ENCODE measurements around the gene ARSG. TPM values are rescaled to one million over a fixed set of nuclear protein-coding genes. Genes with fewer than 3 reads are reported as not detected.
"Not testable (repeated sequence)": the region's sequence is repeated elsewhere in the genome, so short reads cannot be mapped to it uniquely, and the experiment has no call there.

The ARSG gene
- polyA plus RNA-seq, 2 of the 4 experiments (the other 2 are of a cell fraction), result 0.57 to 1.7 TPM

DNA sequence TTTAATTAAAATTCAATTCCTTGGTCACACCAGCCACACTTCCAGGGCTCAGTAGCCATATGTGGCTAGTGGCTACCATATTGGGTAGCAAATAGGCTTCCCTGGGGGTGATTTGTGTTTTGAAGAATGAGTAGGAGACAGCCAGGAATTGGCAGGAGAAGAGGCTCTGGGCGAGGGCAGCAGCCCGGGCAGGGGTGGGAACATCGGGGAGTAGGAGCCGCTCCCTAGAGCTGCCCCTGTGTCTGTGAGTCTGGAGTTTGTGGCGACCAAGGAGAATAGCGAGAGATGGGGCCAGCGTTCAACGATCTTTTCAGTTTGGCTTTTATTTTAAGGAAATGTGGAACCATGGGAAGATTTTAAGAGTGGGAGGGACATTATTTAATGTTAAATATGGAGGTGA, 84.3 kb downstream of the ARSG start:
- H3K4me3 ChIP-seq, result no peak overlapping the region
- ATAC-seq (no peak), DNase-seq (ENCODE audit: low read depth in 1 of 2, low spot score in 1 of 2) (no peak), FAIRE-seq (no peak)
- H3K4me2 ChIP-seq, result no peak overlapping the region
- ChIA-PET POLR2A (no interaction called here), CTCF (interaction anchor here (0.9 to 4.6 kb wide), 2 partner anchors 23 to 112 kb away, joined by 3 to 19 read pairs; no protein-coding TSS in a partner anchor)
- no peaks in the 10 kb centered on the region for H3K9me3 ChIP-seq
- H3K4me1 ChIP-seq, result peaks cover 38% of the 10 kb centered on the region
- peak overlapping the region in 1 of 2 experiments; percentile 4; a peak in 1 of 6 replicates for H3K27ac ChIP-seq
- TF ChIP-seq KDM1A (IDR thresholded peaks at IDR 0.05; ENCODE audit: low read depth) (no peak), BCL3 (IDR thresholded peaks at IDR 0.05) (no peak), BHLHE40 (IDR thresholded peaks at IDR 0.05; ENCODE audit: low read depth, low read length) (no peak), GATA3 (IDR thresholded peaks at IDR 0.05; ENCODE audit: borderline replicate concordance) (no peak), HEYL (CRISPR knock-in tag; IDR thresholded peaks at IDR 0.05) (no peak), HDAC2 (IDR thresholded peaks at IDR 0.05) (no peak), MAFK (IDR thresholded peaks at IDR 0.05; ENCODE audit: partially characterized antibody) (no peak), CBX2 (IDR thresholded peaks at IDR 0.05; ENCODE audit: borderline replicate concordance, low read depth) (no peak), ZNF302 (CRISPR knock-in tag; IDR thresholded peaks at IDR 0.05) (no peak), EHF (CRISPR knock-in tag; IDR thresholded peaks at IDR 0.05) (no peak), KDM5A (IDR thresholded peaks at IDR 0.05) (no peak), ZFP36 (IDR thresholded peaks at IDR 0.05; ENCODE audit: borderline replicate concordance, partially characterized antibody) (no peak)
- TF ChIP-seq, protein P1, sequence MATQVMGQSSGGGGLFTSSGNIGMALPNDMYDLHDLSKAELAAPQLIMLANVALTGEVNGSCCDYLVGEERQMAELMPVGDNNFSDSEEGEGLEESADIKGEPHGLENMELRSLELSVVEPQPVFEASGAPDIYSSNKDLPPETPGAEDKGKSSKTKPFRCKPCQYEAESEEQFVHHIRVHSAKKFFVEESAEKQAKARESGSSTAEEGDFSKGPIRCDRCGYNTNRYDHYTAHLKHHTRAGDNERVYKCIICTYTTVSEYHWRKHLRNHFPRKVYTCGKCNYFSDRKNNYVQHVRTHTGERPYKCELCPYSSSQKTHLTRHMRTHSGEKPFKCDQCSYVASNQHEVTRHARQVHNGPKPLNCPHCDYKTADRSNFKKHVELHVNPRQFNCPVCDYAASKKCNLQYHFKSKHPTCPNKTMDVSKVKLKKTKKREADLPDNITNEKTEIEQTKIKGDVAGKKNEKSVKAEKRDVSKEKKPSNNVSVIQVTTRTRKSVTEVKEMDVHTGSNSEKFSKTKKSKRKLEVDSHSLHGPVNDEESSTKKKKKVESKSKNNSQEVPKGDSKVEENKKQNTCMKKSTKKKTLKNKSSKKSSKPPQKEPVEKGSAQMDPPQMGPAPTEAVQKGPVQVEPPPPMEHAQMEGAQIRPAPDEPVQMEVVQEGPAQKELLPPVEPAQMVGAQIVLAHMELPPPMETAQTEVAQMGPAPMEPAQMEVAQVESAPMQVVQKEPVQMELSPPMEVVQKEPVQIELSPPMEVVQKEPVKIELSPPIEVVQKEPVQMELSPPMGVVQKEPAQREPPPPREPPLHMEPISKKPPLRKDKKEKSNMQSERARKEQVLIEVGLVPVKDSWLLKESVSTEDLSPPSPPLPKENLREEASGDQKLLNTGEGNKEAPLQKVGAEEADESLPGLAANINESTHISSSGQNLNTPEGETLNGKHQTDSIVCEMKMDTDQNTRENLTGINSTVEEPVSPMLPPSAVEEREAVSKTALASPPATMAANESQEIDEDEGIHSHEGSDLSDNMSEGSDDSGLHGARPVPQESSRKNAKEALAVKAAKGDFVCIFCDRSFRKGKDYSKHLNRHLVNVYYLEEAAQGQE (IDR thresholded peaks at IDR 0.05), result no peak
- 90% methylated on average over 8 of the region's 8 CpGs for WGBS (ENCODE audit: missing lambda C conversion rate)

- DNase-seq (ENCODE audit: low read depth in 1 of 2, low spot score in 1 of 2); H3K9me3 ChIP-seq; FAIRE-seq; H3K4me2 ChIP-seq; POLR2A ChIA-PET; H3K4me3 ChIP-seq; ATAC-seq: not testable (repeated sequence)
- 81% methylated on average over 2 of the region's 2 CpGs for WGBS (ENCODE audit: missing lambda C conversion rate)
- Histone ChIP-seq H3K27ac (peak overlapping the region in 1 of 2 experiments; percentile 84; a peak in 2 of 6 replicates), H3K4me1 (peaks cover 44% of the 10 kb centered on the region)
- CTCF ChIA-PET, result interaction anchor here (0.6 to 4.6 kb wide), 4 partner anchors 23 to 113 kb away, joined by 3 to 19 read pairs (median 3); no protein-coding TSS in a partner anchor
Observed at GRCh38 chr17:68376178-68376577, 84.9 kb downstream of the ARSG start.

- Histone ChIP-seq H3K4me2 (peak overlapping the region; percentile 77), H3K4me1 (peaks cover 53% of the 10 kb centered on the region), H3K4me3 (peak overlapping the region; percentile 10; the same call in 2 of the 3 replicates), H3K27ac (peak overlapping the region; percentile 84 to 86), H3K9me3 (no peaks in the 10 kb centered on the region)
- FAIRE-seq (no peak), ATAC-seq (no peak; a peak in 1 of 6 replicates), DNase-seq (ENCODE audit: low read depth in 1 of 2, low spot score in 1 of 2) (no peak)
- ChIA-PET POLR2A (interaction anchor here (0.6 to 1.0 kb wide), 4 partner anchors 24 to 95 kb away, joined by 3 to 6 read pairs (median 4); no protein-coding TSS in a partner anchor), CTCF (interaction anchor here (1.1 to 4.6 kb wide), 3 partner anchors 10 to 116 kb away, joined by 3 to 19 read pairs (median 3); no protein-coding TSS in a partner anchor)
- 46% methylated on average over 8 of the region's 8 CpGs for WGBS (ENCODE audit: missing lambda C conversion rate)
- TF ChIP-seq JUN (IDR thresholded peaks at IDR 0.05) (no peak), EP300 (IDR thresholded peaks at IDR 0.05) (no peak; a peak in 1 of 5 replicates)
Observed at GRCh38 chr17:68377771-68378267, 86.5 kb downstream of the ARSG start.
